Liver (tissue), 3 donors: ENCODE data around the gene ITGA8.

Experiments used
- FOXA1 ChIP-seq: IDR thresholded peaks from 2 replicates; pipeline ENCODE4 v1.6.1; 2016; ENCODE audit warnings: antibody characterized with exemption
- JUND ChIP-seq, 2 donors: IDR thresholded peaks; 2 replicates each; pipeline ENCODE4 v1.6.1; 2016; ENCODE audit warnings: antibody characterized with exemption in 2 of 2
- RAD21 ChIP-seq, 2 donors: IDR thresholded peaks; 2 replicates each; pipeline ENCODE4 v1.6.1; 2016; ENCODE audit warnings: antibody characterized with exemption in 2 of 2, mild to moderate bottlenecking in 2 of 2
- REST ChIP-seq: IDR thresholded peaks from 2 replicates; pipeline ENCODE4 v1.6.1; 2016; ENCODE audit warnings: antibody characterized with exemption, mild to moderate bottlenecking
- SP1 ChIP-seq: IDR thresholded peaks from 2 replicates; pipeline ENCODE4 v1.6.1; 2018; ENCODE audit warnings: antibody characterized with exemption, mild to moderate bottlenecking
- TF ChIP-seq, protein P1 (sequence below): fragments of 150-350 bp; IDR thresholded peaks from 2 replicates; pipeline ENCODE4 v1.5.1; 2017; ENCODE audit warnings: improper control_type of control experiment, low read depth, low read length; ENCODE audit not compliant: missing input control
- donor health status: healthy.
- donor health status: healthy.

DNA sequence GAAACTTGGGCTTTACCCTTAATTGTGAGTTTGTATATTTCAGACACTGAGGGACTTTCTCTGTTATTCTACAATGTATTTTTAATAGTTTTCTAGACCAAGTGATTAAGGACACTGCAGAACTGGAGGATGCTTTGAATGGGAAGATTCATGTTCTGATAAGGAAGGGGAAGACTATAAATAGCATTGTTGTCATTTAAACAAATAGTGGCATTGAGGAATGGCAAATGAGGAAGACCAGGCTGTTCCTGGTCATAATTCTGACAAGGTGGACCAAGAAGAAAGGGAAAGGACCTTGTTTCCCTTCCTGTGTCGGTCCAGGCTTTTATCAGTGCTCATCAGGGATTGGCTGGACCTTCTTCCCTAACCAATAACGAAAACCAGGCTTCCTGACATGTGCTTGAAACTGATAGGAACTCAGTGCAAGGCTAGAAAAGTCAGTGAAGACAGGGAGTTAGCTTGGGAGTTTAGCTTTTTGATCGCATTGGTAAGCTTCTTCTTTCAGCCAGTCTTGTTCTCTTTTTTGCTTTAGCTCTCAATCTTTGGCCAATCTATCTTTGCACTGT is 116.2 kb downstream of the ITGA8 start:
- TF ChIP-seq REST: no peak
- TF ChIP-seq, protein P1, sequence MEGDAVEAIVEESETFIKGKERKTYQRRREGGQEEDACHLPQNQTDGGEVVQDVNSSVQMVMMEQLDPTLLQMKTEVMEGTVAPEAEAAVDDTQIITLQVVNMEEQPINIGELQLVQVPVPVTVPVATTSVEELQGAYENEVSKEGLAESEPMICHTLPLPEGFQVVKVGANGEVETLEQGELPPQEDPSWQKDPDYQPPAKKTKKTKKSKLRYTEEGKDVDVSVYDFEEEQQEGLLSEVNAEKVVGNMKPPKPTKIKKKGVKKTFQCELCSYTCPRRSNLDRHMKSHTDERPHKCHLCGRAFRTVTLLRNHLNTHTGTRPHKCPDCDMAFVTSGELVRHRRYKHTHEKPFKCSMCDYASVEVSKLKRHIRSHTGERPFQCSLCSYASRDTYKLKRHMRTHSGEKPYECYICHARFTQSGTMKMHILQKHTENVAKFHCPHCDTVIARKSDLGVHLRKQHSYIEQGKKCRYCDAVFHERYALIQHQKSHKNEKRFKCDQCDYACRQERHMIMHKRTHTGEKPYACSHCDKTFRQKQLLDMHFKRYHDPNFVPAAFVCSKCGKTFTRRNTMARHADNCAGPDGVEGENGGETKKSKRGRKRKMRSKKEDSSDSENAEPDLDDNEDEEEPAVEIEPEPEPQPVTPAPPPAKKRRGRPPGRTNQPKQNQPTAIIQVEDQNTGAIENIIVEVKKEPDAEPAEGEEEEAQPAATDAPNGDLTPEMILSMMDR: no peak
- TF ChIP-seq SP1: no peak
- no peak for TF ChIP-seq RAD21 (IDR thresholded peaks at IDR 0.05)
- TF ChIP-seq JUND (IDR thresholded peaks at IDR 0.05): no peak
- TF ChIP-seq FOXA1: no peak
